ENCODE measurements around the gene ITPR3.

The ITPR3 gene

DNA sequence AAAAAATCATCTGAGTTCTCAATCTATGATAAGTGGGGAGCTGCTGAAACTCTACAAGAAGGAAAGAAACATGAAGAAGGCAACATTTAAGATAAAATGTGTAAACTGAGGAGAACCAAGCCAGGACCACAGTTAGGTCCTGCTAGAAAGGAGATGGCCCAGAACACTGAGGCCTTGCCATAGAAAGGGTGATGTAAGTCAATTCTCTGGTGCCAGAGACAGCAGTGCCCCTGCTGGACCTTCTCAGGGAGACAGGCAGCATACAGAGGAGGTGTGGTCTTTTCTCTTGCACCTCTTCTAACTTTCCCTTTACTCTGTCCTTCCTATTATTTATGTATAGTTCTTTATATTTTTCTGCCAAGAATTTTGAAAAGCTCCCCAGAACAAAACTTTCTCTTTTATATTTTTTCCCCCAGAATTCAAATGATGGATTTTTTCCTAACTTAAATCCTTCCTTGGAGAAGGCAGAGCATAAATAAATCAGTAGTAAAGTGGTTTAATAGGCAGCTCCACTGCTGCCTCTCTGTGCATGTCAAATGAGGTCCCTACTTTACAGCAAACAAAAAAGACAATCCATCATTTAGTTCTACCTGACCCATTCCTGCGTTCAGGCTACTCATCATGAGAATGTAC is 81.3 kb downstream of the ITPR3 start:
- ChIA-PET POLR2A (interaction anchor here (1.4 to 1.6 kb wide), 2 partner anchors 9 to 13 kb away, joined by 3 to 7 read pairs; partner anchors contain the start of gene UQCC2), CTCF (interaction anchor here (0.6 to 2.1 kb wide), 3 partner anchors 9 to 106 kb away, joined by 4 to 10 read pairs (median 6); partner anchors contain the start of gene UQCC2)
- TF ChIP-seq SP1 (IDR thresholded peaks at IDR 0.05) (no peak), ELF4 (IDR thresholded peaks at IDR 0.05) (no peak), FOXK2 (IDR thresholded peaks at IDR 0.05) (no peak), SUZ12 (IDR thresholded peaks at IDR 0.05) (no peak), ZNF384 (IDR thresholded peaks at IDR 0.05) (no peak), ARNT (IDR thresholded peaks at IDR 0.05) (no peak), CTBP1 (IDR thresholded peaks at IDR 0.05; ENCODE audit: borderline replicate concordance) (no peak), FOXA1 (IDR thresholded peaks at IDR 0.05) (no peak), L3MBTL2 (conservative IDR thresholded peaks at IDR 0.05) (no peak), BHLHE40 (IDR thresholded peaks at IDR 0.05; ENCODE audit: borderline replicate concordance) (no peak), TARDBP (IDR thresholded peaks at IDR 0.05) (no peak), LEF1 (IDR thresholded peaks at IDR 0.05; ENCODE audit: borderline replicate concordance) (no peak), FOXM1 (IDR thresholded peaks at IDR 0.05; ENCODE audit: borderline replicate concordance) (no peak), HDGF (IDR thresholded peaks at IDR 0.05; ENCODE audit: borderline replicate concordance) (no peak), NFRKB (IDR thresholded peaks at IDR 0.05) (no peak)
- TF ChIP-seq, protein P1, sequence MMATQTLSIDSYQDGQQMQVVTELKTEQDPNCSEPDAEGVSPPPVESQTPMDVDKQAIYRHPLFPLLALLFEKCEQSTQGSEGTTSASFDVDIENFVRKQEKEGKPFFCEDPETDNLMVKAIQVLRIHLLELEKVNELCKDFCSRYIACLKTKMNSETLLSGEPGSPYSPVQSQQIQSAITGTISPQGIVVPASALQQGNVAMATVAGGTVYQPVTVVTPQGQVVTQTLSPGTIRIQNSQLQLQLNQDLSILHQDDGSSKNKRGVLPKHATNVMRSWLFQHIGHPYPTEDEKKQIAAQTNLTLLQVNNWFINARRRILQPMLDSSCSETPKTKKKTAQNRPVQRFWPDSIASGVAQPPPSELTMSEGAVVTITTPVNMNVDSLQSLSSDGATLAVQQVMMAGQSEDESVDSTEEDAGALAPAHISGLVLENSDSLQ (IDR thresholded peaks at IDR 0.05): no peak
- DNase-seq (ENCODE audit: extremely low spot score): peak; percentile 66

DNA sequence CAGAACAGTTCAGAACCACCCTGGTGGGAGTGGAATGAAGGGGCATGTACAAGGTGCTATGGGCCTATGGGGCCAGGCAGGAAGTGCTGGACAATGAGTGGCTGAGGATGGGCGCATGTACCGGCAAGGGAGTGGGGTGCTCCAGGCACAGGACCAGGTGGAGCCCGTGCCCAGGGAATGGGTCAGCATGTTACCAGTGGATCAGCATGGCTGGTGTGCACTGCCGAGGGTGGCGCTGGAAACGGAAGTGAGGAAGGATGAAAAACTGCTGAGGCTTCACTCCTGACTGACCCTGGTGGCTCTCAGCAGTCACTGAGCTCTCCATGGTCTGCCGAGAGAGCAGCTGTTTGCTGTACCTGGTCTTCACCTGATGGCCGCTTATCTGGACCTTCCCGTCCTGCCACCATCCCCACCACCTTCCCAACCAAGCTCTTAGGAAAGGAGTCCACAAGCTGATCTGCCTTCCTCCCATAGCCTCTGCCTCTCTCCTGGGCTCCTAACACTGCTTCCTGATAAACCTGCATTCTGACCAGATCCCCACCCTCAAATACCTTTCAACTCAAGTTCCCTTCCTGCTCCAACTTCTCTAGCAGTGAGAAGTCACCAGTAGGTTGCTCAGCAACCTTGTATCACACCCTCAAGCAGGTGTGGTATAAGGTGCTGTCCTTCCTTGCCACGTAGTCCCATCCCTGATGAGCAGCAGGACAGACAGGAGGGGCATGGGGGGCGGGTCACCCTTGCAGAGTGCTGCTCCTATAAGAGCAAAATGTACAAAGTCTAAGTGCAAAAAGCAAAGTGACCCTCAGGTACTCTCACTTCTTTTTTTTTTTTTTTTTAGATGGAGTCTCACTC is 83.3 kb downstream of the ITPR3 start:
- ChIA-PET POLR2A (no interaction called here), CTCF (no interaction called here)
- TF ChIP-seq L3MBTL2 (conservative IDR thresholded peaks at IDR 0.05) (no peak), ZNF384 (IDR thresholded peaks at IDR 0.05) (no peak), SUZ12 (IDR thresholded peaks at IDR 0.05) (no peak), SP1 (IDR thresholded peaks at IDR 0.05) (no peak), HDGF (IDR thresholded peaks at IDR 0.05; ENCODE audit: borderline replicate concordance) (no peak), NFRKB (IDR thresholded peaks at IDR 0.05) (no peak)
- no peak for DNase-seq (ENCODE audit: extremely low spot score)

DNA sequence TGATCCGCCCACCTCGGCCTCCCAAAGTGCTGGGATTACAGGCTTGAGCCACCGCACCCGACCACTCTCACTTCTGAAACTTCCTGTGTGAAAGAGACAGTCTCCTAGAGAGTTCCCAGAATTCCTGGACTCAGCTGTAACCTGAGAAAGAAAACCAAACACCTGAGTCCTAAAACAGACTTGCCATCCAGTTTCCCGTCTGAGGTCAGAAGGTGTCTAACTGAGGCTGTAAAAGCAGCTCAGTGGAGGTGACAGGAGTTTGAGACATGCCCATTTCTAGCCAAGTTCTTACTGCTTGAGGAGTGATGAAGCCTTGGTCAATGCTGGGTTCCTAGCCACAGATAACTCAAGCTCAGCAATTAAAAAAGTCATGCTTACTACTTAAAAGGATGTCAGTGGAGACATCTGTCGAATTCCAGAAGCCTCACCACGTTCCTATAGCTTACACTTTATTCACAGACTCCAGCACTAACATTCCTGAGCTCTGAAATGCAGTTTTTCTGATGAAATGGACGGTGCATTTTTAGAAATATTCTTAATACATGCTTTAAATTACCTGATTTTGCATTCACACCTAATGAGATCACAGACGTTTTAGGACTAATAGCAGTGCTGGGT is 84.3 kb downstream of the ITPR3 start:
- CTCF ChIA-PET: no interaction called here
- DNase-seq (ENCODE audit: extremely low spot score): no peak
- TF ChIP-seq SUZ12 (IDR thresholded peaks at IDR 0.05) (no peak), ARNT (IDR thresholded peaks at IDR 0.05) (no peak), HDGF (IDR thresholded peaks at IDR 0.05; ENCODE audit: borderline replicate concordance) (no peak), NFRKB (IDR thresholded peaks at IDR 0.05) (no peak), BHLHE40 (IDR thresholded peaks at IDR 0.05; ENCODE audit: borderline replicate concordance) (no peak), ELF4 (IDR thresholded peaks at IDR 0.05) (no peak), TARDBP (IDR thresholded peaks at IDR 0.05) (no peak), CTBP1 (IDR thresholded peaks at IDR 0.05; ENCODE audit: borderline replicate concordance) (no peak), FOXM1 (IDR thresholded peaks at IDR 0.05; ENCODE audit: borderline replicate concordance) (no peak), LEF1 (IDR thresholded peaks at IDR 0.05; ENCODE audit: borderline replicate concordance) (no peak), L3MBTL2 (conservative IDR thresholded peaks at IDR 0.05) (no peak), SP1 (IDR thresholded peaks at IDR 0.05) (no peak)
- POLR2A ChIA-PET: interaction anchor here (0.8 to 1.1 kb wide), 3 partner anchors 11 to 119 kb away, joined by 3 to 4 read pairs (median 4); no protein-coding TSS in a partner anchor

DNA sequence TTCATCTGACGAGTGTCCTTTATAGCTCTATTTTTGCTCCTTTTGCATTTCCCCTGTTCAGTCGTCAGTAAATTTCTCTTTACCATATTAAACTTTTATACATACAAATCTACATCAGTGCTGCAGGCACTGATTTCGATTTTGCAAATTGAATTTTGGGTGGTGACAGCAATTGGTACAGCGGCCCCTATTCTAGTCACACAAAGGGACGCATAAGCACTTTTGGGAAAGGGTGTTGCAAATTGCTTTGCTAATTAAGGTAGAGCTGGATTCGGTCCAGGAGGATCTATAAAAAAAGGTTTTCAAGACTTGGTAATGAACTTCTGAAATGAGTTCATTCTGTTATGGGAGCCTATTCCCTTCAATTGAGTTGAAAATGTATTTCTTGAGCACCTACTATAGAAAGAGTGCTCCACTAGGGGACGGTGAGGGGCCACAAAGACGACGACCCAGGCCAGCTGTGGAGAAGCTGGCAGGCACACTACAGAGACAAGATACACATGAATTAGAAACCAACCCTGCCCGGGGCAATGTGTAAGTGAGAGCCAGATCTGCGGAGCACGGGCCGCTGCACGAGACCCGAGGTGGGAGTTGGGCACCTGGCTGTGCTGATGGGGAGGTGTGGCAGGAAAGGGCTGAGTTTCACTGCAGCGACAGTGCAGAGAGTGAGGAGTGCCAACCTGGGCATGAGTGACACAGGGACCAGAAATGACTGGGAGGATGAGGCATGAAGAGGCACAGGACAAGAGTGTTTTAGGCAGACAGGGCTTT is 85.0 kb downstream of the ITPR3 start:
- POLR2A ChIA-PET: interaction anchor here (0.8 to 1.1 kb wide), 3 partner anchors 11 to 120 kb away, joined by 3 to 4 read pairs (median 4); no protein-coding TSS in a partner anchor
- DNase-seq (ENCODE audit: extremely low spot score): no peak
- TF ChIP-seq FOXK2 (IDR thresholded peaks at IDR 0.05) (no peak), LEF1 (IDR thresholded peaks at IDR 0.05; ENCODE audit: borderline replicate concordance) (no peak), ZNF384 (IDR thresholded peaks at IDR 0.05) (no peak), ARNT (IDR thresholded peaks at IDR 0.05) (no peak), FOXA1 (IDR thresholded peaks at IDR 0.05) (no peak)
- TF ChIP-seq, protein P1 (IDR thresholded peaks at IDR 0.05): no peak
- CTCF ChIA-PET: no interaction called here

DNA sequence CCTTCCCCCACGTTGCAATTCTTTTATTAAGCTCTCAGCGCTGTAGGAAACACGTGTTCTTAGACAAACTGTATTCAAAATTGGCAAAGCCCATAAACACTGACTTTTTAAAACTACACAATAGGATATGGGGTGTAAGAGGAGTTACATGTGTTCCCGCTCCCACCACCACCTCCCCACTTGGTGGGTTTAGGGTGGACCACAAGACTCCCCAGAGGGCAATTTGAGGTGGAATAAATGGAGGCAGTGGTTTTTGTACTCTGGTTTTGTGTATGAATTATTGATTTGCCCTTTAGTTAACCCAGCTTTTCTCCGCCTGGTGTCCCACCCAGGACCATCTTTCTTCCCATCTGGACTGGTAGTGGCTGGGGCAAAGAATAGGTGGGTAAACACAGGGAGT is 86.6 kb downstream of the ITPR3 start:
- CTCF ChIA-PET: interaction anchor here (1.3 kb wide), 1 partner anchor 118 kb away, joined by 5 read pairs; no protein-coding TSS in a partner anchor
- POLR2A ChIA-PET: interaction anchor here (1.5 kb wide), 1 partner anchor 87 kb away, joined by 4 read pairs; the partner anchor contains the start of gene ITPR3
- no peak for DNase-seq (ENCODE audit: extremely low spot score)
- TF ChIP-seq ARNT (IDR thresholded peaks at IDR 0.05) (no peak), L3MBTL2 (conservative IDR thresholded peaks at IDR 0.05) (no peak), FOXA1 (IDR thresholded peaks at IDR 0.05) (no peak), ZNF384 (IDR thresholded peaks at IDR 0.05) (no peak), HDGF (IDR thresholded peaks at IDR 0.05; ENCODE audit: borderline replicate concordance) (no peak), BHLHE40 (IDR thresholded peaks at IDR 0.05; ENCODE audit: borderline replicate concordance) (no peak), TARDBP (IDR thresholded peaks at IDR 0.05) (no peak)
- TF ChIP-seq, protein P1 (IDR thresholded peaks at IDR 0.05): no peak

Measured in HEK293T (cell line).